ENCODE measurements around the gene ARHGEF2. TPM values are rescaled to one million over a fixed set of nuclear protein-coding genes. Genes with fewer than 3 reads are reported as not detected.

ARHGEF2 gene
- total and polyA plus RNA-seq, 9 of the 15 experiments (the other 6 are each of a cell fraction or from before 2014, with no cell fraction given), result 7.1 to 162 (median 62.2) TPM

GRCh38 chr1:155900161-155900560 is 78.2 kb downstream of the ARHGEF2 start (continued):
- TF ChIP-seq ZNF584 (CRISPR knock-in tag; IDR thresholded peaks at IDR 0.05; ENCODE audit: low read depth) (peak; percentile 51; the same call in 1 of the 2 replicates), ZNF655 (CRISPR knock-in tag; IDR thresholded peaks at IDR 0.05) (no peak), TBL1XR1 (IDR thresholded peaks at IDR 0.05; ENCODE audit: low read length in 2 of 2) (0 out of 4 replicates have a peak, but pooled peaks of 1 of the 2 experiments have one; percentile 12), CBFA2T3 (IDR thresholded peaks at IDR 0.05) (peak; percentile 95), ESRRB (CRISPR knock-in tag; IDR thresholded peaks at IDR 0.05; ENCODE audit: borderline replicate concordance) (no peak), E2F4 (CRISPR knock-in tag; IDR thresholded peaks at IDR 0.05; ENCODE audit: low read depth) (no peak), JUN (IDR thresholded peaks at IDR 0.05; ENCODE audit: borderline replicate concordance, low read depth, low read length) (no peak), JUN (CRISPR knock-in tag; IDR thresholded peaks at IDR 0.05; ENCODE audit: borderline replicate concordance) (no peak), ARID1B (IDR thresholded peaks at IDR 0.05) (peak; percentile 91), MLLT1 (IDR thresholded peaks at IDR 0.05) (no peak), GATA2 (CRISPR knock-in tag; IDR thresholded peaks at IDR 0.05) (peak; percentile 74), FOXM1 (IDR thresholded peaks at IDR 0.05; ENCODE audit: low read depth) (peak; percentile 80), FOXM1 (CRISPR knock-in tag; IDR thresholded peaks at IDR 0.05; ENCODE audit: low read depth) (no peak), REST (IDR thresholded peaks at IDR 0.05; ENCODE audit: borderline replicate concordance) (peak; percentile 3; the same call in 1 of the 2 replicates), REST (CRISPR knock-in tag; IDR thresholded peaks at IDR 0.05; ENCODE audit: low read depth) (no peak), KLF13 (tag; IDR thresholded peaks at IDR 0.05; ENCODE audit: borderline replicate concordance, low read depth) (no peak), PHB2 (IDR thresholded peaks at IDR 0.05; ENCODE audit: low read depth) (0 out of 2 replicates have a peak, but pooled peaks have one; percentile 26), SMARCA4 (IDR thresholded peaks at IDR 0.05) (peak; percentile 83)

Measured in K562 (cell line).